Lower leg skin (tissue), 4 donors: ENCODE results near the gene DPH6. TPM values are rescaled to one million over a fixed set of nuclear protein-coding genes. Genes with fewer than 3 reads are reported as not detected.
"Not testable (repeated sequence)": the region's sequence is repeated elsewhere in the genome, so short reads cannot be mapped to it uniquely, and the experiment has no call there.

Experiments used
- DNase-seq, 2 donors: peaks; one replicate each; pipeline ENCODE4 v3.0.0-alpha.2; 2019; ENCODE audit warnings: low spot score in 2 of 2
- H3K4me3 ChIP-seq: fragments of 200-600 bp; sonication (generic); 2 replicates; pipeline ENCODE4 v1.5.1; 2017; ENCODE audit warnings: mild to moderate bottlenecking, low read depth; ENCODE audit not compliant: poor library complexity, severe bottlenecking
- POLR2A ChIP-seq, 2 donors: fragments of 450-650 bp; IDR thresholded peaks; one replicate each; pipeline ENCODE4 v1.6.1; 2016 to 2017; ENCODE audit warnings: antibody characterized with exemption in 2 of 2, mild to moderate bottlenecking in 1 of 2, moderate library complexity in 1 of 2
- WGBS, 2 donors: methylation state at CpG; one replicate each; pipeline ENCODE4 v1.1.5; 2018; 5-methylcytosine and 5-hydroxymethylcytosine counted together
- intact Hi-C: fragments of 100-400 bp; cut with DNase I; formaldehyde crosslinking; loops from one replicate; pipeline ENCODE4 v1.15.0; 2023; ENCODE audit warnings: low total_unique reads
- total RNA-seq, 4 donors: library from RNA; depleted of rRNA; stranded (reverse); fragments of >200 nt; gene quantifications; one replicate each; pipeline ENCODE4 v1.1.0, GENCODE V29; 2016
- TF ChIP-seq, protein P1 (sequence below), 3 donors: fragments of 450-650 bp; IDR thresholded peaks; one replicate each; pipeline ENCODE4 v1.5.1; 2016; ENCODE audit warnings: antibody characterized with exemption in 3 of 3, mild to moderate bottlenecking in 3 of 3, moderate library complexity in 2 of 3

Gene DPH6
- total RNA-seq, 4 donors from 2014 or later: 8.1 to 26.4 (median 18.8) TPM

DNA sequence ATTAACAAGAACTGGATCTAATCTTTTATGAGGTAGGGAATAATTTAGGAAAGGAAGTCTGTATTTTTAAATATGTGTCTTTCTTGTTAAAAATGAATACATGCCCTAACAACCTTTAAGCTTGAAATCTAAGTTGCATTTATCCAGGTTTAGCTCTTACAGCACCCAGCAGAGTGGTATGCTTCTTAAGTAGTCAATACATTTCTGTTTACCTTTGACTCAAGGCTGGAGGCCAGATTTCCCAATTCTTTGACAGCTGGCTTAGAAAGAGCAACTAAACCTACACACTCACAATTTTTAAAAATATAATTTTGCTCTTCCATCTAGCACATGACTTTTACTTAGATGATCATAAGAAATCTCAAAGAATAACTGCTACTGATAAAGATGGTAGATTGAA is 148.9 kb downstream of the DPH6 start:
- no peak for DNase-seq
- TF ChIP-seq POLR2A (IDR thresholded peaks at IDR 0.05): no peak
- intact Hi-C loops: no loop called here
- no peak overlapping the region for H3K4me3 ChIP-seq

DNA sequence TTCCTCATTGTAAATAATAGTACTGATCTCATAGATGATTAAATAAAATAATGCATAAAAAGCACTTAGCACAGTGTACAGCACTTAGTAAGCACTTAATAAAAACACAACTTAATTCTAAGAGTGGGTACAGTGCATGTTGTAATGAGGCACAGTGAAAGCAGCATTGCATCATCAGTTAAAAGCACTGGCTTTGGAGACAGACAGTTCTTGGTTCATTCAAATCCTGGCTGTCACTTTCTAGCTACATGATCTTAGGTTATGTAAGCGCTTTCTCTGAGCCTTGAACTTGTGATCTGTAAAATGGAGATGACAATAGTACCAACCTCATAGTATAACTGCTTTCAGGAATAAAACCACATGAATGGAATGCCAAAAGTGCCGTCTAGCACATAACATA is 151.5 kb downstream of the DPH6 start:
- intact Hi-C loops: no loop called here
- no peak overlapping the region for H3K4me3 ChIP-seq
- 97 to 100% methylated on average over 2 of the region's 2 CpGs for WGBS, 2 donors
- no peak for DNase-seq
- no peak for TF ChIP-seq POLR2A (IDR thresholded peaks at IDR 0.05)
- TF ChIP-seq, protein P1, sequence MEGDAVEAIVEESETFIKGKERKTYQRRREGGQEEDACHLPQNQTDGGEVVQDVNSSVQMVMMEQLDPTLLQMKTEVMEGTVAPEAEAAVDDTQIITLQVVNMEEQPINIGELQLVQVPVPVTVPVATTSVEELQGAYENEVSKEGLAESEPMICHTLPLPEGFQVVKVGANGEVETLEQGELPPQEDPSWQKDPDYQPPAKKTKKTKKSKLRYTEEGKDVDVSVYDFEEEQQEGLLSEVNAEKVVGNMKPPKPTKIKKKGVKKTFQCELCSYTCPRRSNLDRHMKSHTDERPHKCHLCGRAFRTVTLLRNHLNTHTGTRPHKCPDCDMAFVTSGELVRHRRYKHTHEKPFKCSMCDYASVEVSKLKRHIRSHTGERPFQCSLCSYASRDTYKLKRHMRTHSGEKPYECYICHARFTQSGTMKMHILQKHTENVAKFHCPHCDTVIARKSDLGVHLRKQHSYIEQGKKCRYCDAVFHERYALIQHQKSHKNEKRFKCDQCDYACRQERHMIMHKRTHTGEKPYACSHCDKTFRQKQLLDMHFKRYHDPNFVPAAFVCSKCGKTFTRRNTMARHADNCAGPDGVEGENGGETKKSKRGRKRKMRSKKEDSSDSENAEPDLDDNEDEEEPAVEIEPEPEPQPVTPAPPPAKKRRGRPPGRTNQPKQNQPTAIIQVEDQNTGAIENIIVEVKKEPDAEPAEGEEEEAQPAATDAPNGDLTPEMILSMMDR (IDR thresholded peaks at IDR 0.05): no peak

DNA sequence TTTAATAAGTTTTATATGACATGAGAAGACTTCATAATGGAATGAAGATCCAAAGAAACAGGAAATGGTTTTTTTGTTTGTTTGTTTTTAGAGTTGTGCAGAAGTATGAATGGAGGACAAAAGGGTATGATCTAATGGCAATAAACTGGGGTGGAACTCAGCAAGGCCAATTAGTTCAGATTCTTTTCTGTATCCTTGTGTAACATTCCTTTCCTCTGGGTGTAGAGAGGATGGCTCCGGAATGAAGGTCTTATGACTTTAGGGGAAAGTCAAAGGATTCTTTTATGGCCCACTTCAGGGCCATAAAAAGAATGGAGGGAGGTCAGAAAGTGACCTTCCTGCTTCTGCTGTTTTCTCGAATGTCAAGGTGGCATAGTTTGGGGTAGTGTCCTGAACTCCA is 152.6 kb downstream of the DPH6 start:
- no peak overlapping the region for H3K4me3 ChIP-seq
- TF ChIP-seq POLR2A (IDR thresholded peaks at IDR 0.05): no peak
- TF ChIP-seq, protein P1 (IDR thresholded peaks at IDR 0.05): no peak
- 64 to 75% methylated on average over 2 of the region's 2 CpGs for WGBS, 2 donors
- intact Hi-C loops: no loop called here
- DNase-seq: no peak

DNA sequence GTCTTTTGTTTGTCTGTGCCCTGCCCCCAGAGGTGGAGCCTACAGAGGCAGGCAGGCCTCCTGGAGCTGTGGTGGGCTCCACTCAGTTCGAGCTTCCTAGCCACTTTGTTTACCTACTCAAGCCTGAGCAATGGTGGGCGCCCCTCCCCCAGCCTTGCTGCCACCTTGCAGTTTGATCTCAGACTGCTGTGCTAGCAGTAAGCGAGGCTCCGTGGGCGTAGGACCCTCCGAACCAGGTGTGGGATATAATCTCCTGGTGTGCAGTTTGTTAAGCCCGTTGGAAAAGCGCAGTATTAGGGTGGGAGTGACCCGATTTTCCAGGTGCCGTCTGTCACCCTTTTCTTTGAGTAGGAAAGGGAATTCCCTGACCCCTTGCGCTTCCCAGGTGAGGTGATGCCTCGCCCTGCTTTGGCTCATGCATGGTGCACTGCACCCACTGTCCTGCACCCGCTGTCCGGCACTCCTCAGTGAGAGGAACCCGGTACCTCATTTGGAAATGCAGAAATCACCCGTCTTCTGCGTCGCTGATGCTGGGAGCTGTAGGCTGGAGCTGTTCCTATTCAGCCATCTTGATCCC is 154.5 kb downstream of the DPH6 start:
- WGBS, 2 donors: 97% methylated on average over 18 of the region's 18 CpGs
- H3K4me3 ChIP-seq, intact Hi-C loops, DNase-seq: not testable (repeated sequence)

DNA sequence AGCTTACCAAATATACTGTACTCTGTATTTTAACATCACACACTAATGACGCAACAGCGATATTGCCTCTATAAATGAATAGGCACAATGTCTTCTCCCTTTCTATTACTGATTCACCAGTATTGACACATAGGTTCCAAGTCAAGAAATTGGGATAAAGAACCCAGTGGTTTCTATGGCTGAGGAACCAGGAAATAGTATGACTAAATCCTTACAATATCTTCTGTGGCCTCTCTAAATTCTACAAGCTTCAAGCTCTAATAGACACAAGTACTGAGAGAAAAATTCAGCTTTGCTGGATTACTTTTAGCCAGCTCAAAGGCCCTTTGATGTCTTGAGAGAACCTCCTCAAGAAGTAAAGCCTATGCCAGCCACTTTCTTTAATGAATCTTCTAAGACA is 162.5 kb downstream of the DPH6 start:
- 97 to 98% methylated on average over 2 of the region's 2 CpGs for WGBS, 2 donors
- intact Hi-C loops: no loop called here
- TF ChIP-seq, protein P1 (IDR thresholded peaks at IDR 0.05): no peak
- no peak for TF ChIP-seq POLR2A (IDR thresholded peaks at IDR 0.05)
- H3K4me3 ChIP-seq: no peak overlapping the region
- DNase-seq: no peak

DNA sequence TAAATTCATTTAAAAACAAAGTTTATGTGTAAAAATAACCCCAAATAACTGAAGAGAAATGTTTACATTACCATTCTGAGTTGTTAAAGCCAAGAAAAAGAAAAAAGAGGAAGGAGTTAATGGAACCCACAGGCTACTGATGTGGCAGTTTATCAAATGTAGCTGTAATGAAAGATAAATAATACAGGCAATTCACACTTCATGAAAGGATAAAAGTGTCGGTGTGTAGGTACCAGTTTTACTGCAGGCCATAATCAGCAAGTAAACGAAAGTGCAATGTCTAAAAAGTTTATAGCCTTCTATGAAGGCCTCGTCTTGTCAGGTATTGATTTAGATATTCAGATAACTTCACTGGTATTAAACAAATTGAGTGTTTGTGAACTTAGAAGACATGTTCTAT is 164.6 kb downstream of the DPH6 start:
- H3K4me3 ChIP-seq: no peak overlapping the region
- intact Hi-C loops: no loop called here
- DNase-seq: no peak
- 67 to 69% methylated on average over 3 of the region's 3 CpGs for WGBS, 2 donors
- no peak for TF ChIP-seq POLR2A (IDR thresholded peaks at IDR 0.05)
- TF ChIP-seq, protein P1 (IDR thresholded peaks at IDR 0.05): no peak

DNA sequence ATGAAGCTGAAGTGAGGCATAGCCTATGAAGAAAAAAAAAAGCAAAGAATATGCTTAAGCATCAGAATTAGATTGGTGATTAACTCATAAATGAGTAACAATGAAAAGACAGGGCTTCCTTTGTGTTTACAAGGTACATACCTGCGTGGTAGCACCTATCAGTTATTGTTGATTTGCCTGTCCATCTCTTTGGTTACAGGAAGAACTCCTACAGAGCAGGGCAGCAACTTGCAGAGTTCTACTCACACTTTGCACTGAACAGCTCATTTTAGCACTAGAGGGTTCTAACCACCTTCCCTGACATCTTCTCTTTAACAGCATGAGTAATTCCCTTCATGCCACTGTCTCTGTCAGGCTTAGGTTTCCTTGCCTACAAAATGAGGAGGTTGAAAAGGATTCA is 166.0 kb downstream of the DPH6 start:
- DNase-seq: no peak
- intact Hi-C loops: no loop called here
- TF ChIP-seq, protein P1 (IDR thresholded peaks at IDR 0.05): no peak
- TF ChIP-seq POLR2A (IDR thresholded peaks at IDR 0.05): no peak
- no peak overlapping the region for H3K4me3 ChIP-seq
- 77 to 96% methylated on average over 1 of the region's 1 CpG for WGBS, 2 donors

DNA sequence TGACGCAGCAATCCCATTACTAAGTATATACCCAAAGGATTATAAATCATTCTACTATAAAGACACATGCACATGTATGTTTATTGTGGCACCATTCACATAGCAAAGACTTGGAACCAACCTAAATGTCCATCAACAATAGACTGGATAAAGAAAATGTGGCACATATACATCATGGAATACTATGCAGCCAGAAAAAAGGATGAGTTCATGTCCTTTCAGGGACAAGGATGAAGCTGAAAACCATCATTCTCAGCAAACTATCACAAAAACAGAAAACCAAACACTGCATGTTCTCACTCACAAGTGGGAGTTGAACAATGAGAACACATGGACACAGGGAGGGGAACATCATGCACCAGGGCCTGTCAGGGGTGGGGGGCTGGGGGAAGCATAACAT is 167.5 kb downstream of the DPH6 start:
- intact Hi-C loops, DNase-seq, H3K4me3 ChIP-seq: not testable (repeated sequence)
- 95 to 100% methylated on average over 1 of the region's 1 CpG for WGBS, 2 donors
